ENCODE results near the gene ATOX1. TPM values are rescaled to one million over a fixed set of nuclear protein-coding genes. Genes with fewer than 3 reads are reported as not detected.

The ATOX1 gene
- total and polyA plus RNA-seq, 5 donors from 2014 or later = 19.6 to 98.3 (median 71.9) TPM

DNA sequence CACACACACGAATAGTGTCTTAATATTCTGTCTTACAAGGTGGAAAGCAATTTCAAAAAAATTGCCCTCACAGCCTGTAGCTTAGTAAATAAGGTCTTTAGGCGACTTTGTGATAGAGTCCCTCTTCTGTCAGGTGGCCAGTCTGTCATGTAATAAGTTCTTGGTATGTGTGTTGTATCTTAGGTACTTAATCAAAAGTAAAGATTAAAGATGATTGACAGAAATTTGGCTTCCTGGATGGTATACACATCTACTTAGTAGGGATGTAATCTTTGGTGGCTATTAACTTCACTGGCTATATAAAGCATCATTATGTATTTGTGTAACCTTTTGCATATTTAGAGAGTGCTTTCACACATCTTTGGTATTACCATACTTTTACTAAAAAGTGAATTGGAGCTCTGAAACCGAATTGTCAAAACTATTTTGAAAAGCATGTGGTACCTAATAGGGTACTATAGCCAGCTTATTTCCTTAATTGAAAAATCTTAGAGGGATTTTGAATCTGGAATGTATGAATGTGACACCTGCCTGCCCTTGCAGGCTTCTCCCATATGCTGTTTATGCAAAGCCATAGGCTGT, 16.7 kb upstream of the ATOX1 start:
- Histone ChIP-seq H3K27ac (ENCODE audit: insufficient read depth, low read length, poor library complexity, severe bottlenecking) (peak overlapping the region; percentile 9), H3K27me3 (ENCODE audit: control insufficient read depth, insufficient read depth, low read length) (no peaks in the 10 kb centered on the region), H3K4me1 (ENCODE audit: control insufficient read depth, insufficient read depth, low read length, poor library complexity, severe bottlenecking) (peaks cover 76% of the 10 kb centered on the region), H3K4me3 (ENCODE audit: low read depth, low read length) (peak overlapping the region; percentile 92), H3K9me3 (ENCODE audit: control insufficient read depth in 2 of 2, low read length in 2 of 2) (no peaks in the 10 kb centered on the region), H3K36me3 (ENCODE audit: control insufficient read depth, insufficient read depth, low read length) (peaks cover 15% of the 10 kb centered on the region)
- no peaks in the 10 kb centered on the region for H3K27me3 Mint-ChIP-seq
- peak overlapping the region in 2 of 3 donors; percentile 16 to 64 for H3K27ac Mint-ChIP-seq
- H3K9me3 Mint-ChIP-seq = no peaks in the 10 kb centered on the region
- ATAC-seq (ENCODE audit: low read depth in 2 of 2) (no peak), DNase-seq (no peak)
- peak overlapping the region in 3 of 4 donors; percentile 54 to 96 (median 89) for H3K4me3 Mint-ChIP-seq
- peaks cover 30 to 74% (median 59%) of the 10 kb centered on the region in 4 donors for H3K4me1 Mint-ChIP-seq
- peaks cover 33% of the 10 kb centered on the region for H3K36me3 Mint-ChIP-seq

- H3K9me3 Mint-ChIP-seq = no peaks in the 10 kb centered on the region
- H3K36me3 ChIP-seq (ENCODE audit: control insufficient read depth, insufficient read depth, low read length) = peaks cover 14% of the 10 kb centered on the region
- H3K9me3 ChIP-seq (ENCODE audit: control insufficient read depth in 2 of 2, low read length in 2 of 2) = no peaks in the 10 kb centered on the region
- H3K27ac ChIP-seq (ENCODE audit: insufficient read depth, low read length, poor library complexity, severe bottlenecking) = peak overlapping the region; percentile 95
- no peak for ATAC-seq (ENCODE audit: low read depth in 2 of 2)
- peaks cover 29% of the 10 kb centered on the region for H3K36me3 Mint-ChIP-seq
- peak overlapping the region; percentile 92 for H3K4me3 ChIP-seq (ENCODE audit: low read depth, low read length)
- no peaks in the 10 kb centered on the region for H3K27me3 Mint-ChIP-seq
- H3K4me3 Mint-ChIP-seq = peak overlapping the region in 3 of 4 donors; percentile 89 to 97 (median 96)
- peaks cover 19 to 66% (median 50%) of the 10 kb centered on the region in 4 donors for H3K4me1 Mint-ChIP-seq
- H3K27me3 ChIP-seq (ENCODE audit: control insufficient read depth, insufficient read depth, low read length) = no peaks in the 10 kb centered on the region
- peak overlapping the region in 2 of 3 donors; percentile 61 to 84 for H3K27ac Mint-ChIP-seq
- peaks cover 73% of the 10 kb centered on the region for H3K4me1 ChIP-seq (ENCODE audit: control insufficient read depth, insufficient read depth, low read length, poor library complexity, severe bottlenecking)
- no peak for DNase-seq
These were observed 15.5 kb upstream of the ATOX1 start for GRCh38 chr5:151773951-151774350.

- Mint-ChIP-seq H3K27me3 (no peaks in the 10 kb centered on the region), H3K4me1 (peaks cover 21 to 59% (median 46%) of the 10 kb centered on the region in 4 donors), H3K36me3 (peaks cover 26% of the 10 kb centered on the region), H3K4me3 (peak overlapping the region in 3 of 4 donors; percentile 89 to 97 (median 96)), H3K27ac (peak overlapping the region in 2 of 3 donors; percentile 77 to 94), H3K9me3 (peaks cover 0 to 1% (median 0%) of the 10 kb centered on the region in 7 donors)
- H3K36me3 ChIP-seq (ENCODE audit: control insufficient read depth, insufficient read depth, low read length) = peaks cover 11% of the 10 kb centered on the region
- no peaks in the 10 kb centered on the region for H3K9me3 ChIP-seq (ENCODE audit: control insufficient read depth in 2 of 2, low read length in 2 of 2)
- H3K4me1 ChIP-seq (ENCODE audit: control insufficient read depth, insufficient read depth, low read length, poor library complexity, severe bottlenecking) = peaks cover 64% of the 10 kb centered on the region
- H3K4me3 ChIP-seq (ENCODE audit: low read depth, low read length) = peak overlapping the region; percentile 92
- no peaks in the 10 kb centered on the region for H3K27me3 ChIP-seq (ENCODE audit: control insufficient read depth, insufficient read depth, low read length)
- DNase-seq (no peak), ATAC-seq (ENCODE audit: low read depth in 2 of 2) (no peak)
- peak overlapping the region; percentile 95 for H3K27ac ChIP-seq (ENCODE audit: insufficient read depth, low read length, poor library complexity, severe bottlenecking)
These were observed 14.6 kb upstream of the ATOX1 start for GRCh38 chr5:151772846-151773561.

GRCh38 chr5:151772029-151772845, 13.8 kb upstream of the ATOX1 start:
- ATAC-seq (ENCODE audit: low read depth in 2 of 2) = no peak
- DNase-seq = peak in 2 of 3 donors; percentile 53 to 70
- Mint-ChIP-seq H3K27ac (peak overlapping the region in 2 of 3 donors; percentile 77 to 94), H3K4me1 (peaks cover 13 to 53% (median 39%) of the 10 kb centered on the region in 4 donors), H3K9me3 (peaks cover 0 to 1% (median 0%) of the 10 kb centered on the region in 7 donors), H3K27me3 (no peaks in the 10 kb centered on the region), H3K4me3 (peak overlapping the region in 3 of 4 donors; percentile 89 to 97 (median 96)), H3K36me3 (peaks cover 18% of the 10 kb centered on the region)
- Histone ChIP-seq H3K4me1 (ENCODE audit: control insufficient read depth, insufficient read depth, low read length, poor library complexity, severe bottlenecking) (peaks cover 56% of the 10 kb centered on the region), H3K27me3 (ENCODE audit: control insufficient read depth, insufficient read depth, low read length) (no peaks in the 10 kb centered on the region), H3K4me3 (ENCODE audit: low read depth, low read length) (peak overlapping the region; percentile 92), H3K36me3 (ENCODE audit: control insufficient read depth, insufficient read depth, low read length) (peaks cover 5% of the 10 kb centered on the region), H3K27ac (ENCODE audit: insufficient read depth, low read length, poor library complexity, severe bottlenecking) (peak overlapping the region; percentile 95), H3K9me3 (ENCODE audit: control insufficient read depth in 2 of 2, low read length in 2 of 2) (no peaks in the 10 kb centered on the region)

DNA sequence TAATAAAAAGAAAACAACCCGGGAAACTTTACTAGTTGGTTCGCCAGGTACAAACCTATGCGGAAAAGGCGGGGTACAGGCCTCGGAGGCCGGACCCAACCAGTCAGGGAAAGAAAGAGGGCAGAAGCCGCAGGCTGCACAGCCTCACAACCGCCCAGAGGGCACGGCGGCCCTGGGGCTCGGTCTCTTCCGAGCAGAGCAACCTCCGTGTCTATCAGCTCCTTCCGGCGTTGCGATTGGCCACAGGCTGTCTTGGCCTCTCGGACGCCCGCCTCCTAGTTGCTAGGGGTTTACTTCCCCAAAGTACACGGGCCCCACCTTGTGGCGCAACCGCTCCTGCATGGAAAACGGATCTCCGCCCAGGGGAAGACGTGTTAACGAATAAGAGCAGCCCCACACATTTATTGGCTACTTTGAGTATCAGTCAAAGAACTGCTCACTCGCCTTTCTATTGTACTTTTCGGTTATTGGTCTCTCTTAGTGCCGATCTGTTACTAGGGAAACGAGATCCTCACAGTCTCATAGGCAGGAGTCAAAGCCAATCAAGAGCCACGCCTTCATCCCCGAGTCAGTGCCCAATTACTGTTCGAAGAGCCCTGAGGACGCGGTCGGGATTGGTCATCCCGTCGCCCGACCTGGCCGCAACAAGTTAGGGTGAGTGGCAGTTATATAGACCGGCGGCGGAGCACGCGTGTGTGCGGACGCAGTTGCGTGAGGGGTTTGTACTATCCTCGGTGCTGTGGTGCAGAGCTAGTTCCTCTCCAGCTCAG, 13.0 kb upstream of the ATOX1 start, which contains the start of gene G3BP1:
TSS of gene G3BP1 (plus strand) at position 696 of the 770 bp plus-strand sequence. CDS start 14,667 bp downstream, outside the sequence.
- peaks cover 13% of the 10 kb centered on the region for H3K36me3 Mint-ChIP-seq
- H3K4me1 ChIP-seq (ENCODE audit: control insufficient read depth, insufficient read depth, low read length, poor library complexity, severe bottlenecking) = peaks cover 56% of the 10 kb centered on the region
- H3K9me3 ChIP-seq (ENCODE audit: control insufficient read depth in 2 of 2, low read length in 2 of 2) = no peaks in the 10 kb centered on the region
- H3K27ac ChIP-seq (ENCODE audit: insufficient read depth, low read length, poor library complexity, severe bottlenecking) = peak within 1 kb of the TSS; percentile 95
- H3K4me3 ChIP-seq (ENCODE audit: low read depth, low read length) = peak within 1 kb of the TSS; percentile 92
- H3K9me3 Mint-ChIP-seq = peaks cover 0 to 1% (median 0%) of the 10 kb centered on the region in 7 donors
- no peaks in the 10 kb centered on the region for H3K27me3 Mint-ChIP-seq
- H3K36me3 ChIP-seq (ENCODE audit: control insufficient read depth, insufficient read depth, low read length) = no peaks in the 10 kb centered on the region
- H3K27ac Mint-ChIP-seq = peak within 1 kb of the TSS in 2 of 3 donors; percentile 77 to 94
- no peaks in the 10 kb centered on the region for H3K27me3 ChIP-seq (ENCODE audit: control insufficient read depth, insufficient read depth, low read length)
- H3K4me1 Mint-ChIP-seq = peaks cover 12 to 45% (median 34%) of the 10 kb centered on the region in 4 donors
- peak; percentile 77 to 81 for ATAC-seq (ENCODE audit: low read depth in 2 of 2)
- DNase-seq = peak; percentile 100
- peak within 1 kb of the TSS in 3 of 4 donors; percentile 89 to 97 (median 96) for H3K4me3 Mint-ChIP-seq

- Histone ChIP-seq H3K9me3 (ENCODE audit: control insufficient read depth in 2 of 2, low read length in 2 of 2) (no peaks in the 10 kb centered on the region), H3K4me3 (ENCODE audit: low read depth, low read length) (peak overlapping the region; percentile 62), H3K27ac (ENCODE audit: insufficient read depth, low read length, poor library complexity, severe bottlenecking) (peak overlapping the region; percentile 95), H3K27me3 (ENCODE audit: control insufficient read depth, insufficient read depth, low read length) (no peaks in the 10 kb centered on the region), H3K4me1 (ENCODE audit: control insufficient read depth, insufficient read depth, low read length, poor library complexity, severe bottlenecking) (peaks cover 48% of the 10 kb centered on the region), H3K36me3 (ENCODE audit: control insufficient read depth, insufficient read depth, low read length) (no peaks in the 10 kb centered on the region)
- Mint-ChIP-seq H3K4me3 (peak overlapping the region in 3 of 4 donors; percentile 34 to 74 (median 70)), H3K4me1 (peaks cover 7 to 37% (median 27%) of the 10 kb centered on the region in 4 donors), H3K27ac (no peak overlapping the region), H3K27me3 (no peaks in the 10 kb centered on the region), H3K36me3 (peaks cover 9% of the 10 kb centered on the region), H3K9me3 (peaks cover 0 to 2% (median 0%) of the 10 kb centered on the region in 7 donors)
- peak; percentile 5 to 10 for ATAC-seq (ENCODE audit: low read depth in 2 of 2)
- DNase-seq = no peak
These were observed 12.2 kb upstream of the ATOX1 start for GRCh38 chr5:151770383-151771258.

Data from CD4-positive, CD25-positive, alpha-beta regulatory T cell (primary cell).